Measurements from ENCODE around the gene PUS10. TPM values are rescaled to one million over a fixed set of nuclear protein-coding genes. Genes with fewer than 3 reads are reported as not detected.

PUS10 gene
- total RNA-seq, 2 donors from 2014 or later, result 3.6 to 15.6 TPM

GRCh38 chr2:61029533-61029932 is 11.5 kb upstream of the PUS10 start:
- no peak overlapping the region for H3K27ac ChIP-seq
- TF ChIP-seq, protein P1, sequence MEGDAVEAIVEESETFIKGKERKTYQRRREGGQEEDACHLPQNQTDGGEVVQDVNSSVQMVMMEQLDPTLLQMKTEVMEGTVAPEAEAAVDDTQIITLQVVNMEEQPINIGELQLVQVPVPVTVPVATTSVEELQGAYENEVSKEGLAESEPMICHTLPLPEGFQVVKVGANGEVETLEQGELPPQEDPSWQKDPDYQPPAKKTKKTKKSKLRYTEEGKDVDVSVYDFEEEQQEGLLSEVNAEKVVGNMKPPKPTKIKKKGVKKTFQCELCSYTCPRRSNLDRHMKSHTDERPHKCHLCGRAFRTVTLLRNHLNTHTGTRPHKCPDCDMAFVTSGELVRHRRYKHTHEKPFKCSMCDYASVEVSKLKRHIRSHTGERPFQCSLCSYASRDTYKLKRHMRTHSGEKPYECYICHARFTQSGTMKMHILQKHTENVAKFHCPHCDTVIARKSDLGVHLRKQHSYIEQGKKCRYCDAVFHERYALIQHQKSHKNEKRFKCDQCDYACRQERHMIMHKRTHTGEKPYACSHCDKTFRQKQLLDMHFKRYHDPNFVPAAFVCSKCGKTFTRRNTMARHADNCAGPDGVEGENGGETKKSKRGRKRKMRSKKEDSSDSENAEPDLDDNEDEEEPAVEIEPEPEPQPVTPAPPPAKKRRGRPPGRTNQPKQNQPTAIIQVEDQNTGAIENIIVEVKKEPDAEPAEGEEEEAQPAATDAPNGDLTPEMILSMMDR (IDR thresholded peaks at IDR 0.05), result no peak
- no peak for TF ChIP-seq POLR2A (IDR thresholded peaks at IDR 0.05)
- no peak overlapping the region for H3K4me3 ChIP-seq
- peaks cover 0 to 17% of the 10 kb centered on the region in 2 donors for H3K36me3 ChIP-seq (replicated peaks in 1 of 2; ENCODE audit: insufficient read depth in 1 of 2, low read depth in 2 of 2)
- WGBS, 2 donors, result 91% methylated on average over 3 of the region's 3 CpGs
- intact Hi-C loops (cut with DNase I), result no loop called here
- DNase-seq (no peak), ATAC-seq (no peak)
- H3K27me3 ChIP-seq, result no peaks in the 10 kb centered on the region
- H3K9me3 ChIP-seq, result no peaks in the 10 kb centered on the region
- no peaks in the 10 kb centered on the region for H3K4me1 ChIP-seq

DNA sequence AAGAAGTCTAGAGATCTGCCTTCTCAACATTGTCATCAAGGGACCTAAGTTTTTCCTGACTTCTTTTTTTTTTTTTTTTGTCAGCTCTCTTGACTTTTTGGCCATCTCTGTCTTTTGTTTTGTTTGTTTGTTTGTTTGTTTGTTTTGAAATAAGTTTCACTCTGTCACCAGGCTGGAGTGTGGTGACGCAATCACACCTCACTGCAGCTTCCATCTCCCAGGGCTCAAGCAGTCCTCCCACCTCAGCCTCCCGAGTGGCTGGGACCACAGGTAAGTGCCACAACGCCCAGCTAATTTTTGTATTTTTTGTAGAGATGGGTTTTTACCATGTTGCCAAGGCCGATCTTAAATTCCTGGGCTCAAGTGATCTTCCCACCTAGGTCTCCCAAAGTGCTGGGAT is 5.6 kb upstream of the PUS10 start:
- Histone ChIP-seq H3K4me3 (no peak overlapping the region), H3K27me3 (no peaks in the 10 kb centered on the region), H3K9me3 (no peaks in the 10 kb centered on the region), H3K36me3 (replicated peaks in 1 of 2; ENCODE audit: insufficient read depth in 1 of 2, low read depth in 2 of 2) (peaks cover 0 to 2% of the 10 kb centered on the region in 2 donors), H3K27ac (no peak overlapping the region), H3K4me1 (peaks cover 17% of the 10 kb centered on the region)
- DNase-seq, result no peak
- intact Hi-C loops (cut with DNase I), result no loop called here
- WGBS, 2 donors, result 95 to 96% methylated on average over 4 of the region's 4 CpGs
- no peak for TF ChIP-seq POLR2A (IDR thresholded peaks at IDR 0.05)
- TF ChIP-seq, protein P1 (IDR thresholded peaks at IDR 0.05), result no peak
- no peak for ATAC-seq

GRCh38 chr2:61021228-61021660 is 3.2 kb upstream of the PUS10 start:
- Histone ChIP-seq H3K36me3 (replicated peaks in 1 of 2; ENCODE audit: insufficient read depth in 1 of 2, low read depth in 2 of 2) (peaks cover 0 to 2% of the 10 kb centered on the region in 2 donors), H3K4me3 (no peak overlapping the region), H3K9me3 (no peaks in the 10 kb centered on the region), H3K4me1 (peaks cover 18% of the 10 kb centered on the region), H3K27me3 (no peaks in the 10 kb centered on the region), H3K27ac (no peak overlapping the region)
- TF ChIP-seq, protein P1 (IDR thresholded peaks at IDR 0.05), result no peak
- TF ChIP-seq POLR2A (IDR thresholded peaks at IDR 0.05), result no peak
- ATAC-seq (no peak), DNase-seq (no peak)
- WGBS, 2 donors, result 89 to 100% methylated on average over 3 to 6 of the region's 6 CpGs
- intact Hi-C loops (cut with DNase I), result no loop called here

- TF ChIP-seq POLR2A (IDR thresholded peaks at IDR 0.05), result no peak
- no peak for DNase-seq
- H3K9me3 ChIP-seq, result no peaks in the 10 kb centered on the region
- 8 to 10% methylated on average over 6 of the region's 6 CpGs for WGBS, 2 donors
- peak overlapping the region in 3 of 4 donors; percentile 84 to 95 (median 94) for H3K27ac ChIP-seq
- no peaks in the 10 kb centered on the region for H3K27me3 ChIP-seq
- peak overlapping the region in 1 of 2 donors; percentile 91 for H3K4me3 ChIP-seq
- H3K36me3 ChIP-seq (replicated peaks in 1 of 2; ENCODE audit: insufficient read depth in 1 of 2, low read depth in 2 of 2), result no peaks in the 10 kb centered on the region
- intact Hi-C loops (cut with DNase I), result no loop called here
- peaks cover 39% of the 10 kb centered on the region for H3K4me1 ChIP-seq
- ATAC-seq, result no peak
Measured at GRCh38 chr2:61018798-61019197, 743 bp upstream of the PUS10 start.

- Histone ChIP-seq H3K36me3 (replicated peaks in 1 of 2; ENCODE audit: insufficient read depth in 1 of 2, low read depth in 2 of 2) (no peaks in the 10 kb centered on the region), H3K4me1 (peaks cover 43% of the 10 kb centered on the region), H3K4me3 (peak overlapping the region; percentile 79 to 91), H3K27ac (peak overlapping the region; percentile 84 to 95 (median 92)), H3K9me3 (no peaks in the 10 kb centered on the region), H3K27me3 (no peaks in the 10 kb centered on the region)
- ATAC-seq, result no peak
- intact Hi-C loops (cut with DNase I), result no loop called here
- 0% methylated on average over 7 of the region's 7 CpGs for WGBS, 2 donors
- no peak for DNase-seq
- TF ChIP-seq, protein P1 (IDR thresholded peaks at IDR 0.05), result no peak
- no peak for TF ChIP-seq POLR2A (IDR thresholded peaks at IDR 0.05)
Measured at GRCh38 chr2:61018318-61018755, 282 bp upstream of the PUS10 start.

Data from body of pancreas (tissue), 4 donors.